Measurements from ENCODE around the gene ZNF45. TPM values are rescaled to one million over a fixed set of nuclear protein-coding genes. Genes with fewer than 3 reads are reported as not detected.
A peak's percentile ranks its signal among the peaks of the same experiment; 100 is the strongest.

Gene ZNF45
- total and polyA plus RNA-seq, 2 of the 13 experiments (the other 11 are each of a cell fraction or from before 2014, with no cell fraction given): 2.4 to 11.3 TPM

GRCh38 chr19:43934985-43935708, at the start of gene ZNF45 (continued):
- TF ChIP-seq TFE3 (CRISPR knock-in tag; IDR thresholded peaks at IDR 0.05) (no peak), SOX5 (CRISPR knock-in tag; IDR thresholded peaks at IDR 0.05; ENCODE audit: borderline replicate concordance) (no peak), PREB (CRISPR knock-in tag; IDR thresholded peaks at IDR 0.05) (no peak), SIN3A (IDR thresholded peaks at IDR 0.05; ENCODE audit: borderline replicate concordance, low read depth, low read length) (0 out of 2 replicates have a peak, but pooled peaks have one; percentile 38), NFYB (CRISPR knock-in tag; IDR thresholded peaks at IDR 0.05) (no peak; the same call in 1 of the 2 replicates), ZNF782 (CRISPR knock-in tag; IDR thresholded peaks at IDR 0.05; ENCODE audit: borderline replicate concordance) (no peak), HOXA3 (CRISPR knock-in tag; IDR thresholded peaks at IDR 0.05) (peak; percentile 63), ZBTB14 (CRISPR knock-in tag; IDR thresholded peaks at IDR 0.05) (0 out of 2 replicates have a peak, but pooled peaks have one; percentile 25), ZBTB38 (CRISPR knock-in tag; IDR thresholded peaks at IDR 0.05) (peak; percentile 55; the same call in 1 of the 2 replicates), SRF (IDR thresholded peaks at IDR 0.05; ENCODE audit: low read depth, low read length) (no peak), PAX8 (CRISPR knock-in tag; IDR thresholded peaks at IDR 0.05; ENCODE audit: borderline replicate concordance) (no peak), ZNF317 (CRISPR knock-in tag; IDR thresholded peaks at IDR 0.05) (no peak), CHD2 (IDR thresholded peaks at IDR 0.05; ENCODE audit: low read depth, low read length) (no peak; the same call in 1 of the 2 replicates), ATF3 (CRISPR knock-in tag; IDR thresholded peaks at IDR 0.05) (no peak), CREB3 (CRISPR knock-in tag; IDR thresholded peaks at IDR 0.05) (peak; percentile 82), ZNF574 (CRISPR knock-in tag; IDR thresholded peaks at IDR 0.05) (peak; percentile 88), MTF1 (CRISPR knock-in tag; IDR thresholded peaks at IDR 0.05) (peak; percentile 50; the same call in 1 of the 2 replicates), HNRNPUL1 (IDR thresholded peaks at IDR 0.05; ENCODE audit: low read depth, low read length) (no peak), ZNF746 (CRISPR knock-in tag; IDR thresholded peaks at IDR 0.05) (peak; percentile 54; the same call in 1 of the 2 replicates), MIER3 (CRISPR knock-in tag; IDR thresholded peaks at IDR 0.05; ENCODE audit: borderline replicate concordance) (0 out of 2 replicates have a peak, but pooled peaks have one; percentile 42), FOSL2 (CRISPR knock-in tag; IDR thresholded peaks at IDR 0.05) (no peak), EZH2 (conservative IDR thresholded peaks at IDR 0.05; ENCODE audit: low read depth, low read length) (no peak), ETV6 (CRISPR knock-in tag; conservative IDR thresholded peaks at IDR 0.05) (0 out of 2 replicates have a peak, but pooled peaks have one; percentile 39)
